K562 (cell line): ENCODE results near the gene NOL4L.

Experiments
- BRCA1 ChIP-seq, 2 experiments: fragments of 450-650 bp in 1 of 2; sonication (generic) in 1 of 2; formaldehyde crosslinking in 1 of 2; IDR thresholded peaks; 2 replicates each; pipeline versions ENCODE4 v1.5.0 to v1.6.1; 2017 to 2020; ENCODE audit warnings: mild to moderate bottlenecking in 1 of 2, missing genetic modification reagents in 1 of 2
- CTCF ChIP-seq, 3 experiments: IDR thresholded peaks in 2 of 3; conservative IDR thresholded peaks in 1 of 3; 2 replicates each; pipeline ENCODE4 v1.5.1; 2011 to 2012; ENCODE audit warnings: low read length in 3 of 3, mild to moderate bottlenecking in 3 of 3, control low read depth in 2 of 3, improper control_type of control experiment in 1 of 3, inconsistent platforms in 1 of 3, low read depth in 1 of 3, mixed read lengths in 1 of 3, moderate library complexity in 1 of 3; ENCODE audit not compliant: insufficient read depth in 2 of 3
- FOXJ2 ChIP-seq: fragments of 200-800 bp; sonication (Bioruptor generic); IDR thresholded peaks from 2 replicates; pipeline ENCODE4 v1.6.1; 2016; ENCODE audit warnings: missing genetic modification characterization, missing compliant biosample characterization
- MYC ChIP-seq, 2 experiments: fragments of 250-450 bp in 1 of 2; sonication (Bioruptor Pico) in 1 of 2; IDR thresholded peaks; 2 replicates each; pipeline versions ENCODE4 v1.5.1 to v1.6.1; 2012 to 2021; ENCODE audit warnings: low read depth in 2 of 2, borderline replicate concordance in 1 of 2, improper control_type of control experiment in 1 of 2, low read length in 1 of 2, mild to moderate bottlenecking in 1 of 2, moderate library complexity in 1 of 2
- NFE2L1 ChIP-seq: fragments of 450-650 bp; IDR thresholded peaks from 2 replicates; pipeline ENCODE4 v1.6.1; 2016; ENCODE audit warnings: missing genetic modification characterization, low read depth, mild to moderate bottlenecking, missing compliant biosample characterization, moderate library complexity, borderline replicate concordance
- POLR2A ChIP-seq: fragments of 450-650 bp; conservative IDR thresholded peaks from 2 replicates; pipeline ENCODE4 v1.6.1; 2016
- SMC3 ChIP-seq: conservative IDR thresholded peaks from 2 replicates; pipeline ENCODE4 v1.6.1; 2011; ENCODE audit warnings: low read depth, low read length, improper control_type of control experiment; ENCODE audit not compliant: insufficient read depth
- ZFP36 ChIP-seq: fragments of 150-350 bp; IDR thresholded peaks from 2 replicates; pipeline ENCODE4 v1.6.1; 2018; ENCODE audit warnings: low read length, low read depth; ENCODE audit not compliant: partially characterized antibody
- TF ChIP-seq, protein P1 (sequence below): fragments of 200-800 bp; sonication (Bioruptor generic); IDR thresholded peaks from 2 replicates; pipeline ENCODE4 v1.6.1; 2017; ENCODE audit warnings: missing genetic modification characterization, missing compliant biosample characterization

GRCh38 chr20:32523613-32524213, 61.4 kb downstream of the NOL4L start:
- TF ChIP-seq BRCA1 (IDR thresholded peaks at IDR 0.05) (no peak), BRCA1 (CRISPR knock-in tag; IDR thresholded peaks at IDR 0.05) (no peak), SMC3 (no peak), POLR2A (no peak), NFE2L1 (no peak), CTCF (IDR thresholded peaks at IDR 0.05 in 2 of 3, conservative IDR thresholded peaks at IDR 0.05 in 1 of 3; ENCODE audit: insufficient read depth in 2 of 3, low read depth in 1 of 3, low read length in 3 of 3) (no peak), FOXJ2 (tag) (no peak), ZFP36 (no peak), MYC (IDR thresholded peaks at IDR 0.05; ENCODE audit: low read depth, low read length) (no peak), MYC (CRISPR knock-in tag; IDR thresholded peaks at IDR 0.05; ENCODE audit: borderline replicate concordance, low read depth) (no peak)
- TF ChIP-seq, protein P1, sequence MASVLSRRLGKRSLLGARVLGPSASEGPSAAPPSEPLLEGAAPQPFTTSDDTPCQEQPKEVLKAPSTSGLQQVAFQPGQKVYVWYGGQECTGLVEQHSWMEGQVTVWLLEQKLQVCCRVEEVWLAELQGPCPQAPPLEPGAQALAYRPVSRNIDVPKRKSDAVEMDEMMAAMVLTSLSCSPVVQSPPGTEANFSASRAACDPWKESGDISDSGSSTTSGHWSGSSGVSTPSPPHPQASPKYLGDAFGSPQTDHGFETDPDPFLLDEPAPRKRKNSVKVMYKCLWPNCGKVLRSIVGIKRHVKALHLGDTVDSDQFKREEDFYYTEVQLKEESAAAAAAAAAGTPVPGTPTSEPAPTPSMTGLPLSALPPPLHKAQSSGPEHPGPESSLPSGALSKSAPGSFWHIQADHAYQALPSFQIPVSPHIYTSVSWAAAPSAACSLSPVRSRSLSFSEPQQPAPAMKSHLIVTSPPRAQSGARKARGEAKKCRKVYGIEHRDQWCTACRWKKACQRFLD (CRISPR knock-in tag): no peak
